Ascending aorta (tissue), 2 donors: ENCODE results near the gene CEP63. TPM values are rescaled to one million over a fixed set of nuclear protein-coding genes. Genes with fewer than 3 reads are reported as not detected.
A peak's percentile ranks its signal among the peaks of the same experiment; 100 is the strongest.

Experiments
- DNase-seq, 2 donors: peaks; one replicate each; pipeline ENCODE4 v3.0.0-alpha.2; 2019; ENCODE audit warnings: low spot score in 2 of 2
- H3K27ac ChIP-seq, 2 donors: fragments of 200-600 bp; sonication (generic); one replicate each; pipeline ENCODE4 v1.5.1; 2016 to 2017; ENCODE audit warnings: mild to moderate bottlenecking in 1 of 2
- H3K27me3 ChIP-seq: fragments of 200-600 bp; sonication (generic); one replicate; pipeline ENCODE4 v1.5.1; 2017
- H3K36me3 ChIP-seq, 2 donors: fragments of 200-600 bp; sonication (generic); one replicate each; pipeline ENCODE4 v1.5.1; 2016
- H3K4me1 ChIP-seq, 2 donors: fragments of 200-600 bp; sonication (generic); one replicate each; pipeline ENCODE4 v1.5.1; 2016 to 2017; ENCODE audit warnings: mild to moderate bottlenecking in 1 of 2
- H3K4me3 ChIP-seq, 2 donors: fragments of 200-600 bp; sonication (generic); one replicate each; pipeline ENCODE4 v1.5.1; 2016 to 2017; ENCODE audit warnings: mild to moderate bottlenecking in 1 of 2
- H3K9me3 ChIP-seq, 2 donors: fragments of 200-600 bp; sonication (generic); one replicate each; pipeline ENCODE4 v1.5.1; 2016
- intact Hi-C: fragments of 100-400 bp; cut with DNase I; formaldehyde crosslinking; loops from one replicate; pipeline ENCODE4 v1.15.1; 2023
- total RNA-seq: library from RNA; depleted of rRNA; stranded (reverse); fragments of >200 nt; gene quantifications from one replicate; pipeline ENCODE4 v1.1.0, GENCODE V29; 2016
- TF ChIP-seq, protein P1 (sequence below), 3 experiments: fragments of 200-600 bp in 2 of 3; fragments of 450-650 bp in 1 of 3; sonication (generic) in 2 of 3; IDR thresholded peaks; one replicate each; pipeline ENCODE4 v1.5.1; 2016 to 2019; ENCODE audit warnings: antibody characterized with exemption in 3 of 3, mild to moderate bottlenecking in 1 of 3, moderate library complexity in 1 of 3

The CEP63 gene
- total RNA-seq, 1 donor from 2014 or later, result 5.3 TPM

DNA sequence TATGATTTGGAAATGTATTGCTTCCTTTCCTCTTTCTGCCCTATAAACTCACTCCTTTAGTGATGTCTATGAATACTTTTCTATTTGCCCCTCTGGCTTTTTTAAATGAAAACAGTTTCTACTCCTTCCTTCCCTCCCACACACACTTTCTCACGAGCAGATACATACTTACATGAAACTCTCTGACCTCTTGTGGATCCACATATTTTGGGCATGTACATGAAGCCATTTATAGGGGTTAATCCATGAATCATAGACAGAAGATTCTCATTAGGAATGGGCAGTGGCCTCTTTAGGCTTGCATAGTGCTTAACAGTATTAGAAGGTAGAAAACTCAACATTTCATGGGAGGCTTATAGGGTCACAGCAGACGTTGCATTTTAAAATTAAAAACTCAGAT is 24.9 kb upstream of the CEP63 start:
- no peak for DNase-seq

DNA sequence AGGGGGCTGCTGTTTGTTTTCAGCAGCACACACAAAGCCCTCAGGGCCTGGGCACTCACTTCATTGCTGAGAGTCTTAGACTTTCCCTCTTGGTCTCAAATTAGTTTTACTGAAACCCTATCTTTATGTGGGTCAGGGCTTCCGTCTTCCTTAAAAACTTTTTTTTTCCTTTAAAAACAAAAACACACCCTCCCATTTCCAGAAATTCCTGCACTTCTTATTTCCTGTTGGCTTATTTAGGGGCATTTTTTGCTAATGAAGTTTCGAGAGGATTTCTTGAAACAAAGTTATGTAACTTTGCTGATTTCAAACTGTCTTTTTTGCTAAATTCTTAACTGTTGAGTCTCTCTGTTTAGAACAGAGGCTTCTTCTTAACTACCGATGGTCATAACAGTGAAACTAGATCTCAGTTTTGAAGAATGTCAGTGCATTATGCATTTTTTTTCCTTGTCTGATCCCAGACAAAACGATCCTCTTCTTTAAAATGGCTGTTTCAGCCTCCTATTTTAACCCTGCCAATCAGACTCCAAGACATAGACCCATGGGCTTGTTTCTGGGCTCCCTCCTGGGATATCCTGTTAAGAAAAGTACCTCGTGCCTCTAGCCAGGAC is 23.4 kb upstream of the CEP63 start:
- H3K36me3 ChIP-seq, result no peaks in the 10 kb centered on the region
- peak overlapping the region in 1 of 2 donors; percentile 20 for H3K4me3 ChIP-seq
- no peaks in the 10 kb centered on the region for H3K27me3 ChIP-seq
- H3K9me3 ChIP-seq, result no peaks in the 10 kb centered on the region
- intact Hi-C loops, result no loop called here
- peaks cover 17 to 46% of the 10 kb centered on the region in 2 donors for H3K4me1 ChIP-seq
- TF ChIP-seq, protein P1, sequence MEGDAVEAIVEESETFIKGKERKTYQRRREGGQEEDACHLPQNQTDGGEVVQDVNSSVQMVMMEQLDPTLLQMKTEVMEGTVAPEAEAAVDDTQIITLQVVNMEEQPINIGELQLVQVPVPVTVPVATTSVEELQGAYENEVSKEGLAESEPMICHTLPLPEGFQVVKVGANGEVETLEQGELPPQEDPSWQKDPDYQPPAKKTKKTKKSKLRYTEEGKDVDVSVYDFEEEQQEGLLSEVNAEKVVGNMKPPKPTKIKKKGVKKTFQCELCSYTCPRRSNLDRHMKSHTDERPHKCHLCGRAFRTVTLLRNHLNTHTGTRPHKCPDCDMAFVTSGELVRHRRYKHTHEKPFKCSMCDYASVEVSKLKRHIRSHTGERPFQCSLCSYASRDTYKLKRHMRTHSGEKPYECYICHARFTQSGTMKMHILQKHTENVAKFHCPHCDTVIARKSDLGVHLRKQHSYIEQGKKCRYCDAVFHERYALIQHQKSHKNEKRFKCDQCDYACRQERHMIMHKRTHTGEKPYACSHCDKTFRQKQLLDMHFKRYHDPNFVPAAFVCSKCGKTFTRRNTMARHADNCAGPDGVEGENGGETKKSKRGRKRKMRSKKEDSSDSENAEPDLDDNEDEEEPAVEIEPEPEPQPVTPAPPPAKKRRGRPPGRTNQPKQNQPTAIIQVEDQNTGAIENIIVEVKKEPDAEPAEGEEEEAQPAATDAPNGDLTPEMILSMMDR (IDR thresholded peaks at IDR 0.05), result no peak
- DNase-seq, result no peak
- H3K27ac ChIP-seq, result peak overlapping the region; percentile 80 to 83

More for the DNA sequence above, 24.9 kb upstream of the CEP63 start:
- H3K27ac ChIP-seq, result peak overlapping the region in 1 of 2 donors; percentile 19
- H3K36me3 ChIP-seq, result no peaks in the 10 kb centered on the region
- H3K9me3 ChIP-seq, result no peaks in the 10 kb centered on the region
- intact Hi-C loops, result no loop called here
- TF ChIP-seq, protein P1 (IDR thresholded peaks at IDR 0.05), result no peak
- H3K4me3 ChIP-seq, result no peak overlapping the region
- peaks cover 17 to 37% of the 10 kb centered on the region in 2 donors for H3K4me1 ChIP-seq
- H3K27me3 ChIP-seq, result no peaks in the 10 kb centered on the region

DNA sequence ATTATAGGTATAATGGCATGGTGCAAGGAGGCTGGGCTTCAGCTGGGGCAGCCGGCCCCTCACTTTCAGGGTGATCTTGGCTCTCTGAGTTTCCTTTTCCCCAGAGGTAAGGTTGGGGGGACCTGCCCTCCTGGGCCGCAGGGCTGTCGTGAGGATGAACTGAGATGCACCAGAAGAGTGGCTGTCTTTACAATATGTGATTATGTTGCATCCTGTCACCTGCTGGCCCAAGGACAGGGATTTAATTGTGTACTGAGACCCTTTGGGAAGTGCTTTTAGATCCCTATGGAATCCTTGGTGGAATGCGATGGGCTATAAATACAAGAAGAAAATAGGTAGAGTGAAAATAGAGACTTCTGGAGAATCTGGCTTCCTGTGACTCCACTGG is 22.2 kb upstream of the CEP63 start:
- TF ChIP-seq, protein P1 (IDR thresholded peaks at IDR 0.05), result no peak
- intact Hi-C loops, result loop anchor here (1.0 kb wide), 3 partner anchors 23 to 89 kb away; partner anchors contain the start of genes AMOTL2 and CEP63
- Histone ChIP-seq H3K9me3 (no peaks in the 10 kb centered on the region), H3K4me3 (peak overlapping the region in 1 of 2 donors; percentile 39), H3K27ac (peak overlapping the region; percentile 80 to 83), H3K27me3 (no peaks in the 10 kb centered on the region), H3K4me1 (peaks cover 17 to 46% of the 10 kb centered on the region in 2 donors), H3K36me3 (no peaks in the 10 kb centered on the region)
- no peak for DNase-seq

DNA sequence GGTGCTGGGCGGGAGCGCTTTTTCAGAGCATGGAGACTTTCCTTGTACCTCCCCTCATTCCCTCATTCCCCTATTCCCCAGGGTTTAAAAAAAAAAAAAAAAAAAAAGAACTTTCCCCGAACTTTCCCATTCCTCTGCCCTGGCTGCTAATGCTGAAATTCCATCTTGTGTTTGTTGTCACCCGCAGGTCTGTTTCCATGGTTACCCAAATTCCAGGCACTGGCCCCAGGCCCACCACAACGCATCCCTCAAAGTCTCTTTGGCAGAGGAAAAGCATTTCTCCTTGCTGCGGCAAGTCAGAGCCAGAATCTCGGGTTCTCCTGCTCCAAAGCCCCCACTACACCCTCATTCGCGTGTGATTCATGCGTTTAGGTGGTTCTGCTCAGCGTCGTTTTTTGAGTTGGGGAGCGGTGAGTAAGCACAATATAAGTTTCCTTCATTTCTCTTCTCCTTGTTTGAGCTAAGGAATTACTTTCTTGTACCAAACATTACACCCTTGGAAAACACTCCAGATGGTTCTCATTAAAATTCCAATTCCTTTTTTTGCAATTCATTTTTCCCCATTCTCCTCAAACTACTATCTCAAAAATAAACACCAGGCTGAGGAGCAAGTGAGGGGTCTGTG is 21.7 kb upstream of the CEP63 start:
- Histone ChIP-seq H3K4me1 (peaks cover 17 to 46% of the 10 kb centered on the region in 2 donors), H3K27ac (peak overlapping the region; percentile 80 to 83), H3K27me3 (no peaks in the 10 kb centered on the region), H3K9me3 (no peaks in the 10 kb centered on the region), H3K4me3 (peak overlapping the region in 1 of 2 donors; percentile 39), H3K36me3 (no peaks in the 10 kb centered on the region)
- intact Hi-C loops, result loop anchor here (1.0 kb wide), 2 partner anchors 22 to 90 kb away; partner anchors contain the start of genes AMOTL2 and CEP63
- TF ChIP-seq, protein P1 (IDR thresholded peaks at IDR 0.05), result no peak
- peak in 1 of 2 donors; percentile 94 for DNase-seq

DNA sequence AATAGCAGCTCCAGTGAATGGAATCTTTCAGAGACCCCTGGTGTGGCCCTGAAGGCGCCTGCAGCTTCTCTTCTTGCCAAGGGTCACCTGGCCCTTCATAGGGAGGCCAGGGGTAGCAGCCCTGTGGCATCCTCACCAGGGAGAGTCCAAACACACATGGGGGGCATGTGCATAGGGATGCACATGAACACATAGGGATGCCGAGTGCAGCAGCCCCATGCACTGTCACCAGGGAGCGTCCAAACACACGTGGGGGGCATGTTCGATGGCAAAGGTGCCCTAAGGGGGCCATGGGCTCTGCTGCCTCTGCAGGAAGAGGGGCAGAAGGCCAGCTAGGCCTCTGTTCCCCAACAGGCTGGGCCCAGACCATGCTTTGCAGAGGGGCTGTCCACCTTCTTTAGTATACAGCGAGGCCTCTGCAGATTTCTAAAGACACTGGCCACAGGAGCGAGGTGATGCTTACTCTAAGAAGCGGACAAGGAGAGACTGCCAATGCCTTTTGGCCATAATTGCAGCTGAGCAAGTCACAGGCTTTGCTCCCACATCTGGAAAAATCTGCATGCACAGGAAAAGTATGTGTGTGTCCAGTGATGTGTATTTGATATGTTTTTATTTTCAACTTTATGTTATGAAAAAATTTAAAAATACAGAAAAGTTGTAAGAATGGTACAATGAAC is 21.0 kb upstream of the CEP63 start:
- H3K27me3 ChIP-seq, result no peaks in the 10 kb centered on the region
- H3K36me3 ChIP-seq, result no peaks in the 10 kb centered on the region
- DNase-seq, result no peak
- H3K27ac ChIP-seq, result peak overlapping the region; percentile 80 to 83
- H3K9me3 ChIP-seq, result no peaks in the 10 kb centered on the region
- no peak overlapping the region for H3K4me3 ChIP-seq
- H3K4me1 ChIP-seq, result peaks cover 17 to 46% of the 10 kb centered on the region in 2 donors
- intact Hi-C loops, result loop anchor here (1.0 kb wide), 2 partner anchors 21 to 91 kb away; partner anchors contain the start of genes AMOTL2 and CEP63
- TF ChIP-seq, protein P1 (IDR thresholded peaks at IDR 0.05), result no peak
